Measurements from ENCODE around the gene PSMD9.

The PSMD9 gene

DNA sequence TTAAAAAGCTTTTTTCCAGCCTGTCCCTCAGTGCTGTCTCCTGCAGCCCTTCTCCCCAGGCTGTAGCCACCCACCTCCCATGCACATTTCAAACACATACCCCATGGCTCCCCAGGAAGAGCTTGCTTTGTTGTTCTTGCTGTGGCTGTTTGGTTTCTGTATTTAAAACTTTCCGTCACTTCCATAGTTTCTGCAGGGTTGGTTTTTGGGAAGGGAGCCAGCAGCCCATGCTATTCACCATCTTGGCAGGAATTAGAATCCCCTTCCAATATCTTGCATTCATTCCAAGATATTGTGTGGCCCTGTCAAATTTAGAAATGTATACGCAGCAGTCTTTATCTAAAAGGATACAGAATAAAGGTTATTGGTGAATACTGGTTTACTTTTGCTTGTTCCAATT, 59.4 kb downstream of the PSMD9 start:
- Histone ChIP-seq H3K36me3 (ENCODE audit: control insufficient read depth in 2 of 2, insufficient read depth in 2 of 2, low read length in 2 of 2) (no peaks in the 10 kb centered on the region), H3K27ac (ENCODE audit: low read depth in 2 of 2, low read length in 2 of 2) (no peak overlapping the region), H3K27me3 (ENCODE audit: control insufficient read depth in 2 of 2, insufficient read depth in 2 of 2, low read length in 2 of 2) (no peaks in the 10 kb centered on the region), H3K9me3 (ENCODE audit: control insufficient read depth in 2 of 2, low read length in 2 of 2) (no peaks in the 10 kb centered on the region), H3K4me3 (ENCODE audit: low read length in 2 of 2) (no peak overlapping the region), H3K4me1 (ENCODE audit: control insufficient read depth in 2 of 2, insufficient read depth in 2 of 2, low read length in 2 of 2) (no peaks in the 10 kb centered on the region), H3K9ac (ENCODE audit: low read depth in 1 of 2, low read length in 2 of 2) (no peak overlapping the region)

DNA sequence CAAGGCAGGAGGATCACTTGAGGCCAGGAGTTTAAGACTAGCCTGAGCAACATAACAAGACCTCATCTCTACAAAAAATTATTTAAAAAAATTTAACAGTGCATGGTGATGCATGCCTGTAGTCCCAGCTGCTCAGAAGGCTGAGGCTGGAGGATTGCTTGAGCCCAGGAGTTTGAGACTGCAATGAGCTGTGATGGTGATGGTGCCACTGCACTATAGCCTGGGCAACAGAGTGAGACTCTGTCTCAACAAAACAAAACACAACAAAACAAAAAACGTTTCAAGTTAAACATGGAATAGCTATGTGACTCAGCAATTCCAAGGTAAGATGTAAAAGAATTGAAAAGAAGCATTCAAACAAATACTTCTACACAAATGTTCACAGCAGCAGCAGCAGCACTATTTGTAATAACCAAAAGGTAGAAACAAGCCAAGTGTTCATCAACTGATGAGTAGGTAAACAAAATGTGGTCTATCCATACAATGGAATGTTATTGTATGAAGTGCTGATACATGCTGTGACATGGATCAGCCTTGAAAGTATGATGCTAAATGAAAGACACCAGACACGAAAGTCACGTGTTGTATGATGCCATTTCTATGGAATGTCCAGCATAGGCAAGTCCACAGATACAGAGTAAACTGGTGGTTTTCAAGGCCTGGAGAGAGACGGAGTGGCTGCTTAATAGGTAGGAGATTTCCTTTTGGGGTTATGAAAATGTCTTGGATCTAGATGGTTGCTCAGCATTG, 61.2 kb downstream of the PSMD9 start:
- no peaks in the 10 kb centered on the region for H3K4me1 ChIP-seq (ENCODE audit: control insufficient read depth in 2 of 2, insufficient read depth in 2 of 2, low read length in 2 of 2)
- no peaks in the 10 kb centered on the region for H3K27me3 ChIP-seq (ENCODE audit: control insufficient read depth in 2 of 2, insufficient read depth in 2 of 2, low read length in 2 of 2)
- H3K27ac ChIP-seq (ENCODE audit: low read depth in 2 of 2, low read length in 2 of 2) = no peak overlapping the region

DNA sequence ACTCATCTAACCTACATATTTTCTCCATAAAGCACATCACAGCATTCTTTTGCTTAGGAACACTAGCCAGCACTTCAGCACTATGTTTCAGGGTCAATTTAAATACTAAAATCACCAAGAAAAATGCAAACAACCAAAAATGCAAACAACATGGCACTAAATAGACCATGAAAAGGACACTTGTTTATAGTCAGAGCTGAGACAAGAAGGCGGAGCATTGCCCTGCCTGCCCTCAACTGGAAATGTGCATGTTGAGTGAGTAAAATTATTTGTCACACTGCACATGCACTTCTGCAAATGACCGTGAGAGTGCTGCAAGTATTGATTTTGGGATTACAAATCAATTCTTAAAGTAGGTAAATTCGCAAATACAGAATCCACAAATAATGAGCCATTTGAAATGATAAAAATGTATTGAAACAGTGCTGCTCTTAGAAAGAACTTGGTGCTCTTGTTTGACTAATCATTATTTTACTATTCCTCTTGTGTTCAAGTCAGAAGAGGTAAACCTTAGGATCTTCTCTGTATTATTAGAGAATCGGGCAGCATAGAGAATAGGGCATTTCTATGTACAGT, 64.6 kb downstream of the PSMD9 start:
- Histone ChIP-seq H3K4me1 (ENCODE audit: control insufficient read depth in 2 of 2, insufficient read depth in 2 of 2, low read length in 2 of 2) (no peaks in the 10 kb centered on the region), H3K27me3 (ENCODE audit: control insufficient read depth in 2 of 2, insufficient read depth in 2 of 2, low read length in 2 of 2) (no peaks in the 10 kb centered on the region), H3K4me3 (ENCODE audit: low read length in 2 of 2) (no peak overlapping the region), H3K9ac (ENCODE audit: low read depth in 1 of 2, low read length in 2 of 2) (no peak overlapping the region), H3K9me3 (ENCODE audit: control insufficient read depth in 2 of 2, low read length in 2 of 2) (no peaks in the 10 kb centered on the region), H3K36me3 (ENCODE audit: control insufficient read depth in 2 of 2, insufficient read depth in 2 of 2, low read length in 2 of 2) (no peaks in the 10 kb centered on the region), H3K27ac (ENCODE audit: low read depth in 2 of 2, low read length in 2 of 2) (no peak overlapping the region)

More for the DNA sequence above, 61.2 kb downstream of the PSMD9 start:
- H3K9ac ChIP-seq (ENCODE audit: low read depth in 1 of 2, low read length in 2 of 2) = no peak overlapping the region
- no peak overlapping the region for H3K4me3 ChIP-seq (ENCODE audit: low read length in 2 of 2)
- no peaks in the 10 kb centered on the region for H3K36me3 ChIP-seq (ENCODE audit: control insufficient read depth in 2 of 2, insufficient read depth in 2 of 2, low read length in 2 of 2)
- no peaks in the 10 kb centered on the region for H3K9me3 ChIP-seq (ENCODE audit: control insufficient read depth in 2 of 2, low read length in 2 of 2)

DNA sequence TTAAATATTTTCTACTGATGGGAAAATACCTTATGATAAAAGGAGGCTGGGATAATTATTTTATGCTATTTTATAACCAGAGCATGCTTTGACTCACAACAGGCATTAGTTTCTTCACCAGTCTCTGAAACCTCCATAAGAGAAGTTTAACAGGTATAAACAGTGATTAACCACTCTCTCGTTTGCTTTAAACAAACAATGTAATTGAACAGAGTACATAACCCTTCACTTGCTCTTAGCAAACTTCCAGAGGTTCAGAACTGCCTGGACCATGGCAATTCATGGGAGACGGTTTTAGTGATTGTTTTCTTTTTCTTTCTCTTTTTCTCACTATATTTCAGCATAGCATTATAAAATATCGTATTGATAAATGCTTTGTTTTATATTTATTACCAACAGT, 65.1 kb downstream of the PSMD9 start:
- no peaks in the 10 kb centered on the region for H3K27me3 ChIP-seq (ENCODE audit: control insufficient read depth in 2 of 2, insufficient read depth in 2 of 2, low read length in 2 of 2)
- H3K9me3 ChIP-seq (ENCODE audit: control insufficient read depth in 2 of 2, low read length in 2 of 2) = no peaks in the 10 kb centered on the region
- no peak overlapping the region for H3K27ac ChIP-seq (ENCODE audit: low read depth in 2 of 2, low read length in 2 of 2)
- H3K4me3 ChIP-seq (ENCODE audit: low read length in 2 of 2) = no peak overlapping the region
- H3K9ac ChIP-seq (ENCODE audit: low read depth in 1 of 2, low read length in 2 of 2) = no peak overlapping the region
- H3K36me3 ChIP-seq (ENCODE audit: control insufficient read depth in 2 of 2, insufficient read depth in 2 of 2, low read length in 2 of 2) = no peaks in the 10 kb centered on the region
- no peaks in the 10 kb centered on the region for H3K4me1 ChIP-seq (ENCODE audit: control insufficient read depth in 2 of 2, insufficient read depth in 2 of 2, low read length in 2 of 2)

DNA sequence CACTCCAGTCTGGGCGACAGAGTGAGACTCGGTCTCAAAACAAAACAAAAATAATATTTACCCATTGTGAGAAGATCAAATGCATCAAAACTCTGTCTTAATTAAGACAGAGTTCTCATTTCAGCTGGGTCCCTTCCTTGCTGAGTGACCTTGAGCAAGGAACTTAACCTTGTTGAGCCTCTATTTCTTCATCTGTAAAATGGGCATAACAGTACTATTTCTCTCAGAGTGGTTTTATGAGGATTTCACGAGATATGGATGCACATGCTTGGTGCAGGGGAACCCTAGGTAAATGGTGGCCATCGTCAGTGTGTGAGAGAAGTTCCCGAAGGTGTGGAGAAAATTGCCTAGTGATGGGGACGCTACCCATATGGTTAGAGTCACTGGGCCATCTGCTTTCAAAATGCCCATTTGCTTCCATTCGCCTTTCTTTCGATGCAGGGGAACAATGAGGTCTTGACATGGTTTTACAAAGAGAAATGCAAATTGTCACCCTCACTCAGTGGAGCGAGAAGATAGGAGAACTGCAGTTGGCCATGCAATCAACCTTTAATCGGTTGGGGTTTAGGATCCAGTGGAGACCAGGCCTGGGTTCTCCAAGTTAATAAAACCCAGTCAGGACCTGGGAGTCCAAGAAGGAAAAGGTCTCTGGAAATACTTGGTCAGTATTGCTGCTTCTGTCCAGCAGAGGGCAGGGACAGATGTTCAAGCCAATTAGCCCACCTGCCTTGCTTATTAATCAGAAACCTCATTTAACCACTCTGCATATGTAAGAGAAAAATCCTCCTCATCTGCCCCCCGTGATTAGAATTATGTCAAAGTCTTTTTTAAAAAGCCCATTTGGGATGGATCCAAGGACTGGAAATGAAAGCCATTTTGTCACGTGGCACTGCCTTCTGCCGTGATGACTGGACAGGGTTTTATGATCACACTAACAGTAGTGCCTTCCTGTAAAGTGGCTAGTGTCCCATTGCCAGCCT, 67.0 kb downstream of the PSMD9 start:
- no peak overlapping the region for H3K27ac ChIP-seq (ENCODE audit: low read depth in 2 of 2, low read length in 2 of 2)
- H3K4me3 ChIP-seq (ENCODE audit: low read length in 2 of 2) = no peak overlapping the region
- no peaks in the 10 kb centered on the region for H3K27me3 ChIP-seq (ENCODE audit: control insufficient read depth in 2 of 2, insufficient read depth in 2 of 2, low read length in 2 of 2)
- H3K4me1 ChIP-seq (ENCODE audit: control insufficient read depth in 2 of 2, insufficient read depth in 2 of 2, low read length in 2 of 2) = no peaks in the 10 kb centered on the region
- no peaks in the 10 kb centered on the region for H3K36me3 ChIP-seq (ENCODE audit: control insufficient read depth in 2 of 2, insufficient read depth in 2 of 2, low read length in 2 of 2)
- H3K9ac ChIP-seq (ENCODE audit: low read depth in 1 of 2, low read length in 2 of 2) = no peak overlapping the region
- no peaks in the 10 kb centered on the region for H3K9me3 ChIP-seq (ENCODE audit: control insufficient read depth in 2 of 2, low read length in 2 of 2)

DNA sequence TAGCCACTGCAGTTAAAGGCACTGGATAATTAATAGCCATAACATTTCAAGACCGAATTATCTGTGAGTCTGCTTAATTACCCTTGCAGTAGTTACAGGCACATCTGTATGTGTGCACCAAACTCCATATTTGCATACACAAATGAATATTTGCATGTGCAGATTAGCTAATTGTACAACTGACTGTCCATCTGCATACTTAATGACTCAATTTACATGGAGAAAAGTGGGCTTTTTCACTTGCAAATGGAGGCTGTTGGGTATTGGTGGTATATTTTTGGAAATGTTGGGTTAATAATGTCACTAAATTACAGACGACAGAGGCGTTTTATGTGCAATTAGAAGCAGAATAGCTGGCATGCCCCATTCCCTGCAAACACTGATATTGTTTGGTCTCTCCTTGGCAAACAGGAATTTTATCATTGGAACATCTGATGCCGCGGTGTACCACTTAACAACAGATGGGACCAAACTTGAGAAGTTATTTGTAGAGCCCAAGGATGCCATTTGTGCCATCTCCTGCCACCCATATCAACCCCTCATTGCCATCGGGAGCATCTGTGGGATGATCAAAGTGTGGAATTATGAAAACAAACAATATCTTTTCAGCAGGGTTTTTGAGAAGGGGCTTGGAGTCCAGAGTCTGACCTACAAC, 69.4 kb downstream of the PSMD9 start:
- Histone ChIP-seq H3K4me1 (ENCODE audit: control insufficient read depth in 2 of 2, insufficient read depth in 2 of 2, low read length in 2 of 2) (no peaks in the 10 kb centered on the region), H3K4me3 (ENCODE audit: low read length in 2 of 2) (no peak overlapping the region), H3K9ac (ENCODE audit: low read depth in 1 of 2, low read length in 2 of 2) (no peak overlapping the region), H3K27ac (ENCODE audit: low read depth in 2 of 2, low read length in 2 of 2) (no peak overlapping the region), H3K9me3 (ENCODE audit: control insufficient read depth in 2 of 2, low read length in 2 of 2) (no peaks in the 10 kb centered on the region), H3K27me3 (ENCODE audit: control insufficient read depth in 2 of 2, insufficient read depth in 2 of 2, low read length in 2 of 2) (no peaks in the 10 kb centered on the region), H3K36me3 (ENCODE audit: control insufficient read depth in 2 of 2, insufficient read depth in 2 of 2, low read length in 2 of 2) (no peaks in the 10 kb centered on the region)

DNA sequence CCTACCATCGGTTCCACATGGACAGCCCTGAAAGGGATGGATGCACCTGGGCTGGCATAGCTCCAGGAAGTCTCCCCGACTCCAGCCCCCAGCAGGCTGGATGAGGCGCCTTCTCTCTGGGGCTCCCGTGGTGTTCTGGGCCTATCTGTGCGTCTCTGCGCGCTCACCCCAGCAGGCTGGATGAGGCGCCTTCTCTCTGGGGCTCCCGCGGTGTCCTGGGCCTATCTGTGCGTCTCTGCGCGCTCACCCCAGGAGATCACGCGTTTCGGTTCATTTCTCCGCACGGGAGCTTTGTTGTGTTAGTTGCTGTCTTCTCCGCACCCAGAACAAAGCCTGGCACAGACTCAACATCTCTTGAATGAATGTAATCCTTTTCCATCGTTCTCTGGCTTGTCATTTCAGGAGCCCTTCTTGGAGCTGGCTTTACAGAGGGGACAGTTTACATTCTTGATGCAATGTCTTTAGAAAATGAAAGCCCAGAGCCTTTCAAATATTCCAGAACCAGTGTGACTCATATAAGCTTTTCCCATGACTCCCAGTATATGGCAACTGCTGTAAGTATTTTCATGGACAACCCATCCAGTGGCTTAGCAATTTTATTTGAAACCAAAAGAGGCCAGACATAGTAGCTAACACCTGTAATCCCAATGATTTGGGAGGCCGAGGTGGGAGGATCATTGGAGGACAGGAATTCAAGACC, 70.1 kb downstream of the PSMD9 start:
- Histone ChIP-seq H3K4me1 (ENCODE audit: control insufficient read depth in 2 of 2, insufficient read depth in 2 of 2, low read length in 2 of 2) (no peaks in the 10 kb centered on the region), H3K27ac (ENCODE audit: low read depth in 2 of 2, low read length in 2 of 2) (no peak overlapping the region), H3K4me3 (ENCODE audit: low read length in 2 of 2) (no peak overlapping the region)

DNA sequence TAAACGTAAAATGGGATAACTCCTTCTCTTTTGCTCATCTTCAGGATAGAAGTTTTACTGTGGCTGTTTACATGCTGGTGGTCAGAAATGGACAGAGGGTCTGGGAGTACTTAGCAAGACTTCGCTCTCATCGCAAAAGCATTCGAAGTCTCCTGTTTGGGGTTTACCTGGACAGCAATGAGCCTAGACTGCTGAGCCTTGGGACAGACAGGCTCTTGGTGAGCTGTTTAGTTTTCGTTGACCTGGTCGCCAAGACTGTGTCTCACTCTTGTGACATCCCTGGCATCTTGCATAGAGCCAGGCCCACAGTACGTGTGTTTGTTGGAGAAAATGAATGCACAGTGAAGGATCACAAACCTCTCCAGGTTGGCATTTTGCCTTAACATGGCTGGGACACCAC, 72.0 kb downstream of the PSMD9 start:
- H3K27ac ChIP-seq (ENCODE audit: low read depth in 2 of 2, low read length in 2 of 2) = no peak overlapping the region

More for the DNA sequence above, 70.1 kb downstream of the PSMD9 start:
- no peak overlapping the region for H3K9ac ChIP-seq (ENCODE audit: low read depth in 1 of 2, low read length in 2 of 2)
- no peaks in the 10 kb centered on the region for H3K9me3 ChIP-seq (ENCODE audit: control insufficient read depth in 2 of 2, low read length in 2 of 2)
- no peaks in the 10 kb centered on the region for H3K36me3 ChIP-seq (ENCODE audit: control insufficient read depth in 2 of 2, insufficient read depth in 2 of 2, low read length in 2 of 2)
- no peaks in the 10 kb centered on the region for H3K27me3 ChIP-seq (ENCODE audit: control insufficient read depth in 2 of 2, insufficient read depth in 2 of 2, low read length in 2 of 2)

DNA sequence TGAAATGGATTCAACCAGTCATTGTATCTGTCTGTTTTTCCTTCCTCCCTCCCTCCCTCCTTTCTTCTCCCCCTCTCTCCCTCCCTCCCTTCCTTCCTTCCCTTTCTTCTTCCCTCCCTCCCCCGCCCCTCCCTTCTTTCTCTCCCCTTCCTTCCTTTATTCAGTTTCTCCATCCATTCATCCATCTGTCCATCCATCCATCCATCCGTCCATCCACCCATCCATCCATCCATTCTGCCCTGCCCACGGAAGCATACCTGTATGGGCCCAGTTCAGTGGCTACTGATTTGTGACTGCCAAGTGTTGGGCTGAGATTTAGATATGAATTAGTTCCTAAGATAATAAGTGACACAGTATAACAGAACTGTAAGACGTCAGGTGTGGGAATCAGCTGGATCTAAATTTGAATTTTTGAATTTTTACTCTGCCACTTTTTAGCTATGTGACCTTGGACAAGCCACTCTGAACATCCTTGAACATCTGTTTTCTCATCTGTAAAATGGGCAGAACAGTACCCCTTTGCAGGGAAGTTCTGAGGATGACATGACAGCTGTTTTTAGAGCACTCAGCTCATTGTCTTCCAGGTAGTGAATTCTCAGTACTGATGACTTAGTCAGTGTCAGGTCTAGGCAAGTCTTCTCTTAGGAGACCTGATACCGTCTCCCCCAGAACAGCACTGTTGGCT, 72.7 kb downstream of the PSMD9 start:
- Histone ChIP-seq H3K9me3 (ENCODE audit: control insufficient read depth in 2 of 2, low read length in 2 of 2) (no peaks in the 10 kb centered on the region), H3K36me3 (ENCODE audit: control insufficient read depth in 2 of 2, insufficient read depth in 2 of 2, low read length in 2 of 2) (no peaks in the 10 kb centered on the region), H3K27ac (ENCODE audit: low read depth in 2 of 2, low read length in 2 of 2) (no peak overlapping the region), H3K4me3 (ENCODE audit: low read length in 2 of 2) (no peak overlapping the region), H3K27me3 (ENCODE audit: control insufficient read depth in 2 of 2, insufficient read depth in 2 of 2, low read length in 2 of 2) (no peaks in the 10 kb centered on the region), H3K9ac (ENCODE audit: low read depth in 1 of 2, low read length in 2 of 2) (no peak overlapping the region), H3K4me1 (ENCODE audit: control insufficient read depth in 2 of 2, insufficient read depth in 2 of 2, low read length in 2 of 2) (no peaks in the 10 kb centered on the region)

More for the DNA sequence above, 72.0 kb downstream of the PSMD9 start:
- no peak overlapping the region for H3K9ac ChIP-seq (ENCODE audit: low read depth in 1 of 2, low read length in 2 of 2)
- no peaks in the 10 kb centered on the region for H3K27me3 ChIP-seq (ENCODE audit: control insufficient read depth in 2 of 2, insufficient read depth in 2 of 2, low read length in 2 of 2)
- H3K4me3 ChIP-seq (ENCODE audit: low read length in 2 of 2) = no peak overlapping the region
- H3K36me3 ChIP-seq (ENCODE audit: control insufficient read depth in 2 of 2, insufficient read depth in 2 of 2, low read length in 2 of 2) = no peaks in the 10 kb centered on the region
- H3K4me1 ChIP-seq (ENCODE audit: control insufficient read depth in 2 of 2, insufficient read depth in 2 of 2, low read length in 2 of 2) = no peaks in the 10 kb centered on the region
- H3K9me3 ChIP-seq (ENCODE audit: control insufficient read depth in 2 of 2, low read length in 2 of 2) = no peaks in the 10 kb centered on the region

All from mucosa of rectum (tissue), 2 donors.